NCI-H2196 treated with DMSO at 0.1 percent for 48 hours (cell line): ENCODE measurements around the gene UBTFL1.
"Not testable (repeated sequence)": the region's sequence is repeated elsewhere in the genome, so short reads cannot be mapped to it uniquely, and the experiment has no call there.

ENCODE experiments used
- DNase-seq: peaks from one replicate; lab custom pipeline; 2025; ENCODE audit not compliant: unreplicated experiment; lab: John Stamatoyannopoulos, UW

Gene UBTFL1, protein sequence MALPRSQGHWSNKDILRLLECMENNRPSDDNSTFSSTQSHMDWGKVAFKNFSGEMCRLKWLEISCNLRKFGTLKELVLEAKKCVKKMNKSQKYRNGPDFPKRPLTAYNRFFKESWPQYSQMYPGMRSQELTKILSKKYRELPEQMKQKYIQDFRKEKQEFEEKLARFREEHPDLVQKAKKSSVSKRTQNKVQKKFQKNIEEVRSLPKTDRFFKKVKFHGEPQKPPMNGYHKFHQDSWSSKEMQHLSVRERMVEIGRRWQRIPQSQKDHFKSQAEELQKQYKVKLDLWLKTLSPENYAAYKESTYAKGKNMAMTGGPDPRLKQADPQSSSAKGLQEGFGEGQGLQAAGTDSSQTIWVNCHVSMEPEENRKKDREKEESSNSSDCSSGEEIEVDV

DNA sequence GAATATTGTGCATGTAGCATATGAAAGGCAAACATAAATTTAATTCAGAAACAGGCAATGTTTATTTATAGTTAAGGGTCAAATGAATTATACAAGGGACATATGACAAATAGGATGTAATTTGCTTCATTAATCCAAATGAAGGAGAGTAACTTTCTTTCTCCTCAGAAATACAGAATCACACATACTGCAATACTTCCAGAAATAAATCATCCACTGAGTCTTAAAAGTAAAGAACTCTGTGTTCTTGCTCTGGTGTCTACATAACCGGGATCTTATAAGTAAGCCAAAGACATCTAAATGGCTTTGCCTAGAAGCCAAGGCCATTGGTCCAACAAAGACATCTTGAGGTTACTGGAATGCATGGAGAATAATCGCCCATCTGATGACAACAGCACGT, at the start of gene UBTFL1:
TSS of gene UBTFL1 (plus strand) at position 301 of the 400 bp plus-strand sequence. CDS start at position 301, 0 bp downstream.
- DNase-seq: not testable (repeated sequence)

DNA sequence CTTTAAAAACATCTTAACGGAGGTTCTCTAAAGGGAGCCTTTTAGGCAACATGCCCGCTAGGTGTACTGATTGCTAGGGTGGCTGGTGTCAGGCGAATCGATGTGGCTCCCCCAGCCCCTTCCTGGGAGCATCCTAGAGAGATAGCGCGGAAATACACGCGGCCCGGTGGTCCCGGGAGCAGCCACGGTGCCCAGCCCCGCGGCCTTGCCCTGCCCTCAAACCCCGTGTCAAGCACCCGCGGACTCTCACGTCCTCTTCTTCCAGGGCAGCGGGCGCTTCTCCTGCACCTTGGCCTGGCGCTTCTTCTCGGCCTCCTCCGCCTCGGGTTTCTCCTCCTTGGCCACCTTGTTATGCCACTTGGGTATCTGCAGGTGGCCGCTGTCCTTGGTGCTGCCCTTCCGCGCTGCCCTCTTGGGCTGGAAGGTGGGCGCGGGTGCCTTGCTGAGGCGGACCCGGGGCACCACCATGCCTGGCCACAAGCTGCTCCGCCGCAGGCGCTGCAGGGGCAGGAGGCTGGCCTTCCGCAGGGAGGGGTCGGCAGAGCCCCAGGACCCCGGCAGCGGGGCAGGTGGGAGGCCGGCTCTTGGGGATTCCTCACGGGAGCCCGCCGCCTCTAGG, 34.0 kb upstream of the UBTFL1 start:
- DNase-seq: not testable (repeated sequence)

DNA sequence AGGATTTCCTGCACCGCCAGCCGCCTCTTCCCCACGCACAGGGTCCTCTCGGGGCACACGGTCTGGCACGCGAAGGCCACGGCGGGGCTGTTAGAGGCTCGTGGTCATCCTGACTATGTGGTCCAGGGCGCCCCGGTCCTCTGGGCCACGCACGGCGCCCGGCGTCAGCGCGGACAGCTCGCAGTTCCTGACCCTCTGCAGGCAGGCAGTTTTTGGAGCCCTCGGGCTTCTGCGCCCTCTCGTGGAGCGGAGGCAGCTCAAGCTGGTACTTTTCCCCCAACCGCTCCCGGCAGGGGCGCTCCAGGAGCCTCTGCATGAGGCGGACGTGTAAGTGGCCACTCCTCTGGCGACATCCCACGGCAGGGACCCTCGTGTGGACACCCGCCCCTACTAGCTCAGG, 33.4 kb upstream of the UBTFL1 start:
- not testable (repeated sequence) for DNase-seq

DNA sequence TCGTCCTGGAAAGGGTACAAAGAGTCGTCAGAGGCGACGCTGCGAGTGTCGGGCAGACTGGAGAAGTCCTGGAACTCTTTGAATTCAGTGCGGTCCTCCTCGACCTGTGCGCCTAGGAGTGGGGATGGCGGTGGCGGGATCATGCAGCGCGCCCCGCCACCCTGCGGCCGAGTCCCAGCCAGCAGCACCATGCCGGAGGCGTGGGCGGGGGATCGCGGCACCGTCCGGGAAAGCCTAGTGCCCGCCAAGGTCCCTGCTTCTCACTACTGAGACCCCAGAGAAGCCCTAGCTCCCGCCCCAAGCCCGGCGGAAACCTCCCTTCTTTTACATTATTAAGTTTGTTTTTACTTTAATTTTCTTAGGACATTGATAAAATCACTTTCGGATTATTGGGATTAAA, 32.2 kb upstream of the UBTFL1 start:
- DNase-seq: not testable (repeated sequence)

DNA sequence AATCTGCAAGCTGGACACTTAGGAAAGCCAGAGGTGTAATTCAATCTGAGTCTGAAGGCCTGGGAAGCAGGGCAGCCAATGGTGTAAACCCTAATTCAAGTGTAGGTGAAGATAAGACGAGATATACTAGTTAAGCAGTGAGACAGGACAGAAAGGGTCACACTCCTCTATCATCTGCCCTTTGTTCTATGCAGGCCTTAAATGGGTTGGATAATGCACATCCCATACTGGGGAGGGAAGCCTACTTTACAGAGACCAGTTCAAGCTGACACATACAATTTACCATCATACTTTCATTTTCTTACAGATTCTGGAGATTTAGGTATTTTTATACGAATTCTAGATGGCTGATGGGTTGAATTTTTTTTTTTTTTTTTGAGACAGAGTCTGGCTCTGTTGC, 3.0 kb downstream of the UBTFL1 start:
- not testable (repeated sequence) for DNase-seq

DNA sequence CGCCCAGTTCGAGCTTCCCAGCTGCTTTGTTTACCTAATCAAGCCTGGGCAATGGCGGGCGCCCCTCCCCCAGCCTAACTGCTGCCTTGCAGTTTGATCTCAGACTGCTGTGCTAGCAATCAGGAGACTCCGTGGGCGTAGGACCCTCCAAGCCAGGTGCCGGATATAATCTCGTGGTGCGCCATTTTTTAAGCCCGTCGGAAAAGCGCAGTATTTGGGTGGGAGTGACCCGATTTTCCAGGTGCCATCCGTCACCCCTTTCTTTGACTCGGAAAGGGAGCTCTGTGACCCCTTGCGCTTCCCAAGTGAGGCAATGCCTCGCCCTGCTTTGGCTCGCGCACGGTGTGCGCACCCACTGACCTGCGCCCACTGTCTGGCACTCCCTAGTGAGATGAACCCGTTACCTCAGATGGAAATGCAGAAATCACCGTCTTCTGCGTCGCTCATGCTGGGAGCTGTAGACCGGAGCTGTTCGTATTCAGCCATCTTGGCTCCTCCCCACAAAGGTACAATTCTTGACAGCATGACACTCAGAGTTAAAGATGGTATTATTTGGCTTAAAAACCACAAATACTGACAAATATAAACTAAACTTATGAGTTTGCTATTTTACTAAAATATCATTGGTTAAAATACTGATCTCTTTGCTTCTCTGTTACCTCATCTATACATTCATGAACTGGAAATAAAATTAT, 9.6 kb downstream of the UBTFL1 start:
- not testable (repeated sequence) for DNase-seq

DNA sequence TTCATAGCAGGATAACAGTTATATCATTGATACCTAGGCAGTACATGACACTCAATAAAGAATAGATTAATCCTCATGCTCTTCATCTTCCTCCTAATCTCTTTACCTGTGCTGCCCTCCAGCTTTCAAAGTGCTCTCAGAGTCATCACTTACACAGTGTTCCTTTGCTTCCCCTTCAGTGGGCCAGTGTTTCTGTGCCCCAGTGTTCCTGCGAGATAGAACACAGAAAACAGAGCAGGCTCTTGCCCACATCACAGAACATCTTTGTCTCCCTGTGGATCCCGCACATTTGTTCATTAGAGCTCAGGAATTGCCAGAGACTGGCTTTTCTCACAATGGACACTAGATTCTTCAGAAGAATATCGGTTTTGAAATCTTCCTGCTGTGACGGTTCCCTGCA, 12.5 kb downstream of the UBTFL1 start:
- DNase-seq: not testable (repeated sequence)

DNA sequence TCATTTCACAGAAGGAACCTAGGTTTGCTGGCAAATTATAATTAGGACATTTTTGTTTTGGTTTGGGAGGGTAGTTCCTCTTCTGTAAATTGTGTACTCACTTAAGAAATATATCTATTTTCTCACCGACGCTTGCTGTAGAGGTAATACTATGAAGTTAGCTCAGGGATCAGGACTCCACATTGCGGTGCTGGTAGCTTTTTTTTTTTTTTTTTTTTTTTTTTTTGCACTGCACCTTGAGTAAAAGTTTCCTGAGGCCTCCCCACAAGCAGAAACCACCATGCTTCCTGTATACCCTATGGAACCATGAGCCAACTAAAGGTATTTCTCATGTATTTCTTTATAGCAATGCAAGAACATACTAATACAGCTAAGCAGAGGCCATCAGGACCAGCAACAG, 14.7 kb downstream of the UBTFL1 start:
- no peak for DNase-seq

DNA sequence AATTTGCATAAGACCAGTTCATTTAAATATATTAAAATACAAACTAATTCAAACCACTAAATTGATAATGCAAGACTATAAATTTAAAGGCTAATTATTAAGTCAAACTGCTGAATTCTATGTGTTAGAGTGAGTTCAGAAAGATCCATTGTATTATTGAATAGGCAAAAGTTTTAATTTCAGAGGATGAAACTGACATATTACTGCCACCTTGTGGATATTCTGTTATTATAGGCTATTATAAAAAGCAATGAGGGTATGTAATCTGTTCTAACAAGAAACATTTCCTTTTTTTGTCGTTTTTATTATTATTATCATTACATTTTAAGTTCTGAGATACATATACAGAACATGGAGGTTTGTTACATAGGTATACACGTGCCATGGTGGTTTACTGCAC, 27.8 kb downstream of the UBTFL1 start:
- DNase-seq: no peak

DNA sequence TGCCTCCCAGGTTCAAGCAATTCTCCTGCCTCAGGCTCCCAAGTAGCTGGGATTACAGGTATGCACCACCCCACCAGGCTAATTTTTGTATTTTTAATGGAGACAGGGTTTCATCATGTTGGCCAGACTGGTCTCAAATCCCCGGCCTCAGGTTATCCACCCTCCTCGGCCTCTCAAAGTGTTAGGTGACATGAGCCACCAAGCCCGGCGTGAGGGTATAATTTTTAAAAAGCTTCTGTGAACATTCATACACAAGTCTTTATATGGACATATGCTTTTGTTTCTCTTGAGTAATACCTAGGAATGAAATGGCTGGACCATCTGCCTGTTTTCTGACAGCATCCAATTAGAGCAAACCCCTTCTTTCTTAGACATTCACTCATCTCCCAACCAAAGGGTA, 34.4 kb downstream of the UBTFL1 start:
- no peak for DNase-seq

DNA sequence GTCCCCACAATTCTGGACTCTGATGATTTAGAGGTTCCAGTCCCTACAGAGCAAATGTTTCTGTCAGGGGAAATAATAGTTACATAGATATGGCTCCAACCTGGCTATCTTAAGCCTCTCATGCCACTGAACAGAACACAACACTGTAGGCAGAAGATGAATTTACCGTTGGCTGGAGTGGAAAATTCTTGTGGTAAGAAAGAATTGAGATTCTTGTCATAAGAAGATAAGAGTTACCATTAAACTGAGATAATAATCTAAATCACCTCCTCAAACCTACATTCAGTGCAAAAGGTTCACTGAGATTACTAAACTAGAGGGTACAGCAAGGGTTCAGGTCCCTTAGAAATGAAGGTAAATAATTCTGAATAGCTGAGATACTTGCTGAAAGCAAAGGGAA, 38.6 kb downstream of the UBTFL1 start:
- no peak for DNase-seq

DNA sequence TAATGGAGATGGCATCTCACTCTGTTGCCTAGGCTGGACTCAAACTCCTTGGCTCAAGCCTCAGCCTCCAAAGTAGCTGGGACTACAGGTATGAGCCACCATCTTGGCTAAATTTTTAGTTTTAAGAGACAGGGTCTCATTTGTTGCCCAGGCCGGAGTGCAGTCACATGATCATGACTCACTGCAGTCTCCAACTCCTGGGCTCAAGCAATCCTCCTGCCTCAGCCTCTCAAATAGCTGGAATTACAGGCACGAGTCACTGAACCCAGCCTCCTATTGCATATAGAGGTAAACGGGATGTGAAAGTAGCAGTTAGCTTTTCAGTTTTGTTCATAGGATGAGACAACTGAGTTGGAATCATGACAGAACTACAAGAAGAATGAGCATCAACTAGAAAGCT, 39.2 kb downstream of the UBTFL1 start:
- no peak for DNase-seq

DNA sequence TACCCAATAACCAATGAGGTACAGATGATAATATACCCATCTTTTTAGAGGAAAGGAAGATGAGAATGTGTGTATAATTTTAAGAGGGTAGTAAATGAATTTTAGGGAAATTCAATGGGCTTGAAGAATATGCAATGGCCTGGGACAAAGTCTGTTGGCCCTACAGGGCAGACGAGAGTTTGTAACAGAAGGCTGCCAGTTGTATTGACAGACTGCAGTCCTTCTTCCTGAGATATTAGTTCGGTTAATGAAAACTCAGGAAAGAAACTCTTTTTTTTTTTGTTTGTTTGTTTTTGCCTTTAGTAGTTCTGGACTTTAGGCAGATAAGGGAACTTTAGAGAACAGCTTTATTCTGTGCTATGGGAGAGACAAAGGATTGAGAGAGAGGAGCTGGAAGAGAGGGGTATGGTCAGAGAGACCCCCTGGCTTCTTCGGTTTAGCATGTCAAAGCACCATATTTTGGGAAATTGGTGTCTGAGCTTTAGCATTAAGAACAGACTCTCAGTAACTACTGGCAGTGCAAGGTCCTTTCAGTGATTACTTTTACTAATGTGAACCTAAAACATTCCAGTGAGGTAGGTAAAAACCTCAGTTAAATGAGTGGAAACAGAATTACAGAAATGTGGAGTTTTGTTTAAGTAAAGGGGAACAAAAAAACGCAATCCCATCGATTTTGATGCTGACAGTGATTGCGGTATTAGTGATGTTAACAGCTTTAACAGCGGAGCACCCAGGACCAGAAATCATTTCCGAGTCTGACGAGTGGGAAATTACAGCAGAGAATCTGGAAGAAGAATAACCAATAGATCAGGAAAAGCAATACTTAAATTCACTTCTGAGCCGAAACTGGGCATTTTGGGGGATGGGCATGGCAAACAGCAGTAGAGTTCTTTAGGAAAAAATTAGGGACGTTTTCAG, 48.1 kb downstream of the UBTFL1 start:
- DNase-seq: no peak

DNA sequence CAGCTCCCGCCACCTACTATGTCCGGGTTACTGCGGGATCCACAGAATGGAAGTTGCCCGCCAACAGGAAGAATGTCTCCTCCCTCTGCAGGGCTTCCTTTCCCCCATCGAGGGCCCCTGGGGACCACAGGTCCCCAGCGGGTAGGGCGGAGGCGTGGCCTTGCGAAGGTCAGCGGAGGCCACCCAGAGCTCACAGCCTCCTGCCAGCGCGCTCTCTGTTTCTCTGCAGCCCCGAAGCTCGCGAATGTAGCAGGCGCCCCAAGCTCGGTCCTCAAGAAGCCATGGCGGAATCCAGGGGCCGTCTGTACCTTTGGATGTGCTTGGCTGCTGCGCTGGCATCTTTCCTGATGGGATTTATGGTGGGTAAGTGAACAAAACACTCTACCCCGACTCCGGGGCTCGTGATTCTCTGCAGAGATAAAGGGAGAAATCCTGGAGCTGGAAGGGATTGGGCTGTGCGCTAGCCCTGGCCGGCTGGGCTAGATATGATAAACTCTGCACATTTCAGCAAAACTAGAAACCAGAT, 48.8 kb downstream of the UBTFL1 start, which contains the start of gene NAALAD2:
TSS of gene NAALAD2 (plus strand) at position 186 of the 526 bp plus-strand sequence. CDS start at position 282, 96 bp downstream.
- no peak for DNase-seq

DNA sequence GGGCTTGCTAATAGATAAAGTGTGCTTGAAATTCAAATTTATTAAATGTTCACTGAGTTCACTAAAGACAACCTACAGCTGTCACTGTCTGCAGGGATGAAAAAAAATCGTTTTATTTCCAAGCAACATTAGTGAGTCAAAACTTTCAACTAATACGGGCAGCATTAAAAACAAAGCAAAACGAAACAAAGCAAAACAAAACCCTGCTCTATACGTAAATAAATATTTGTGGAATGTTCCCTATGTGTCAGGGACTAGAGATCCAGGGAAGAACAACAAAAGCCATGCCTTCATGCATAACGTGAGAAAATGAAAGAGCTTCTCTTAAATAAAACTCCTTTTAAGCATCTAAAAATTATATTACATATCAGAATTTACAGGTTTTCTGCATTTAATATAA, 49.3 kb downstream of the UBTFL1 start:
- DNase-seq: no peak
